NCI-H510A treated with DMSO at 0.1 percent for 48 hours (cell line): Measurements from ENCODE around the gene ZBTB32.

Experiments used
- DNase-seq: peaks from one replicate; lab custom pipeline; 2025; lab: John Stamatoyannopoulos, UW

The ZBTB32 gene

GRCh38 chr19:35695895-35696422, 8.4 kb upstream of the ZBTB32 start:
- DNase-seq: no peak

GRCh38 chr19:35696835-35697234, 7.5 kb upstream of the ZBTB32 start:
- DNase-seq: no peak

GRCh38 chr19:35702223-35703012, 1.9 kb upstream of the ZBTB32 start:
- peak; percentile 96 for DNase-seq

GRCh38 chr19:35703343-35703742, 1.0 kb upstream of the ZBTB32 start:
- DNase-seq: no peak

GRCh38 chr19:35708391-35708790, 4.0 kb downstream of the ZBTB32 start:
- DNase-seq: no peak

GRCh38 chr19:35710784-35711723, 6.7 kb downstream of the ZBTB32 start:
- DNase-seq: no peak

- no peak for DNase-seq
Observed at GRCh38 chr19:35712567-35713505, 8.5 kb downstream of the ZBTB32 start.

GRCh38 chr19:35713506-35713850, 9.1 kb downstream of the ZBTB32 start:
- DNase-seq: no peak

- DNase-seq: no peak
Observed at GRCh38 chr19:35713904-35714495, 9.6 kb downstream of the ZBTB32 start.

- no peak for DNase-seq
Observed at GRCh38 chr19:35714601-35715354, 10.4 kb downstream of the ZBTB32 start.

GRCh38 chr19:35715355-35715809, 11.0 kb downstream of the ZBTB32 start:
- no peak for DNase-seq

- no peak for DNase-seq
Observed at GRCh38 chr19:35715981-35716800, 11.8 kb downstream of the ZBTB32 start.

- peak; percentile 83 for DNase-seq
Observed at GRCh38 chr19:35716801-35717664, 12.7 kb downstream of the ZBTB32 start.

GRCh38 chr19:35717665-35718344, 13.4 kb downstream of the ZBTB32 start, which contains the start of gene KMT2B:
TSS of gene KMT2B (plus strand) at chr19:35718003. CDS start at chr19:35718019, 16 bp downstream.
- DNase-seq: peak; percentile 93

- DNase-seq: no peak
Observed at GRCh38 chr19:35718345-35719041, 14.1 kb downstream of the ZBTB32 start.

GRCh38 chr19:35719402-35720162, 15.2 kb downstream of the ZBTB32 start:
- no peak for DNase-seq

- no peak for DNase-seq
Observed at GRCh38 chr19:35720163-35720524, 15.8 kb downstream of the ZBTB32 start.
